Measurements from ENCODE around the gene PSMG2. TPM values are rescaled to one million over a fixed set of nuclear protein-coding genes. Genes with fewer than 3 reads are reported as not detected.
"Not testable (repeated sequence)": the region's sequence is repeated elsewhere in the genome, so short reads cannot be mapped to it uniquely, and the experiment has no call there.

The PSMG2 gene
- total RNA-seq, 1 experiment from 2014 or later = 63.1 TPM

DNA sequence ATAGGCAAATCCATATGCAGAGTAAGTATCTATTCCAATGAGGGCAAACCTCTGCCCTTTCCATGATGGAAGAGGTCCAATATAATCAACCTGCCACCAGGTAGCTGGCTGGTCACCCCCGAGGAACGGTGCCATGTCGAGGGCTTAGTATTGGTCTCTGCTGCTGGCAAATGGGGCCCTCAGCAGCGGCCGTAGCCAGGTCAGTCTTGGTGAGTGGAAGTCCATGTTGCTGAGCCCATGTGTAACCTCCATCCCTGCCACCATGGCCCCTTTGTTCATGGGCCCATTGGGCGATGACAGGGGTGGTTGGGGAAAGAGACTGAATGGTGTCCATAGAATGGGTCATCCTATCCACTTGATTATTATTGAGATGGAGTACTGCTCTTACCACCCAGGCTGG, 52.8 kb downstream of the PSMG2 start:
- H3K36me3 ChIP-seq (ENCODE audit: control insufficient read depth, insufficient read depth, low read length); POLR2A ChIA-PET; intact Hi-C loops (cut with micrococcal nuclease; ENCODE audit: unreplicated experiment); H3K4me3 ChIP-seq (ENCODE audit: low read depth in 2 of 2, low read length in 2 of 2); DNase-seq (ENCODE audit: low read depth, low spot score); H3K27me3 ChIP-seq (ENCODE audit: control insufficient read depth, insufficient read depth, low read length); BruUV-seq (replicated peaks); H3K4me1 ChIP-seq (ENCODE audit: control insufficient read depth, insufficient read depth, low read length); in situ Hi-C loops (cut with HindIII; ENCODE audit: low pct_unique_long_range_greater_than_20kb, low sequenced_read_pairs); ATAC-seq; CTCF ChIA-PET; H3K9me3 ChIP-seq (ENCODE audit: control insufficient read depth, insufficient read depth, low read depth, low read length); H3K27ac ChIP-seq (ENCODE audit: low read length): not testable (repeated sequence)

GRCh38 chr18:12756619-12757239, 53.9 kb downstream of the PSMG2 start:
- CTCF ChIA-PET; in situ Hi-C loops (cut with HindIII; ENCODE audit: low pct_unique_long_range_greater_than_20kb, low sequenced_read_pairs): not testable (repeated sequence)
- POLR2A ChIA-PET = interaction anchor here (0.6 kb wide), 1 partner anchor 28 kb away, joined by 4 read pairs; no protein-coding TSS in a partner anchor

DNA sequence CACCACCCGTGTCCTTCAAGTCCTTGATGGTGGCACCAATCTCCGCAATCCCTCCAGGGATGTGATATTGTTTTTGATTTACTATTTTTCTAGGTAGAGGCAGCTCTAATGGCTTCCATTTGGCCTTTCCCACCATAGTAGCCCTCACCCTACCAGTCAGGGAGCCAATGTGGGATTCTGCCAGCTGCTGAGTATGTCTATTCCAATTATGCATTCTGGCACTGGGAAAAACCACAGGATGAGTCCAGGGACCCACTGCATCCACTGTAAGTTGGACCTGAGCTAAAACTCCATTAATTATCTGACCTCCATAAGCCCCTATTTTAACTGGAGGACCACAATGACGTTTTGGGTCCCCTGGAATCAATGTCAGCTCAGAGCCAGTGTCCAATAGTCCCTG, 55.7 kb downstream of the PSMG2 start:
- BruUV-seq (replicated peaks); POLR2A ChIA-PET; H3K4me3 ChIP-seq (ENCODE audit: low read depth in 2 of 2, low read length in 2 of 2); ATAC-seq; H3K9me3 ChIP-seq (ENCODE audit: control insufficient read depth, insufficient read depth, low read depth, low read length); H3K36me3 ChIP-seq (ENCODE audit: control insufficient read depth, insufficient read depth, low read length); DNase-seq (ENCODE audit: low read depth, low spot score); H3K27ac ChIP-seq (ENCODE audit: low read length); H3K27me3 ChIP-seq (ENCODE audit: control insufficient read depth, insufficient read depth, low read length); intact Hi-C loops (cut with micrococcal nuclease; ENCODE audit: unreplicated experiment); H3K4me1 ChIP-seq (ENCODE audit: control insufficient read depth, insufficient read depth, low read length); in situ Hi-C loops (cut with HindIII; ENCODE audit: low pct_unique_long_range_greater_than_20kb, low sequenced_read_pairs); CTCF ChIA-PET: not testable (repeated sequence)

More at GRCh38 chr18:12756619-12757239, 53.9 kb downstream of the PSMG2 start:
- H3K4me1 ChIP-seq (ENCODE audit: control insufficient read depth, insufficient read depth, low read length); H3K27ac ChIP-seq (ENCODE audit: low read length); BruUV-seq (replicated peaks); H3K4me3 ChIP-seq (ENCODE audit: low read depth in 2 of 2, low read length in 2 of 2); ATAC-seq; intact Hi-C loops (cut with micrococcal nuclease; ENCODE audit: unreplicated experiment); DNase-seq (ENCODE audit: low read depth, low spot score); H3K36me3 ChIP-seq (ENCODE audit: control insufficient read depth, insufficient read depth, low read length); H3K27me3 ChIP-seq (ENCODE audit: control insufficient read depth, insufficient read depth, low read length); H3K9me3 ChIP-seq (ENCODE audit: control insufficient read depth, insufficient read depth, low read depth, low read length): not testable (repeated sequence)

GRCh38 chr18:12765126-12765525, 62.3 kb downstream of the PSMG2 start:
- TF ChIP-seq SIN3A (IDR thresholded peaks at IDR 0.05; ENCODE audit: borderline replicate concordance, insufficient read depth, low read depth, low read length) = no peak
- TF ChIP-seq, protein P1, sequence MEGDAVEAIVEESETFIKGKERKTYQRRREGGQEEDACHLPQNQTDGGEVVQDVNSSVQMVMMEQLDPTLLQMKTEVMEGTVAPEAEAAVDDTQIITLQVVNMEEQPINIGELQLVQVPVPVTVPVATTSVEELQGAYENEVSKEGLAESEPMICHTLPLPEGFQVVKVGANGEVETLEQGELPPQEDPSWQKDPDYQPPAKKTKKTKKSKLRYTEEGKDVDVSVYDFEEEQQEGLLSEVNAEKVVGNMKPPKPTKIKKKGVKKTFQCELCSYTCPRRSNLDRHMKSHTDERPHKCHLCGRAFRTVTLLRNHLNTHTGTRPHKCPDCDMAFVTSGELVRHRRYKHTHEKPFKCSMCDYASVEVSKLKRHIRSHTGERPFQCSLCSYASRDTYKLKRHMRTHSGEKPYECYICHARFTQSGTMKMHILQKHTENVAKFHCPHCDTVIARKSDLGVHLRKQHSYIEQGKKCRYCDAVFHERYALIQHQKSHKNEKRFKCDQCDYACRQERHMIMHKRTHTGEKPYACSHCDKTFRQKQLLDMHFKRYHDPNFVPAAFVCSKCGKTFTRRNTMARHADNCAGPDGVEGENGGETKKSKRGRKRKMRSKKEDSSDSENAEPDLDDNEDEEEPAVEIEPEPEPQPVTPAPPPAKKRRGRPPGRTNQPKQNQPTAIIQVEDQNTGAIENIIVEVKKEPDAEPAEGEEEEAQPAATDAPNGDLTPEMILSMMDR (IDR thresholded peaks at IDR 0.05) = no peak
- Histone ChIP-seq H3K27me3 (ENCODE audit: control insufficient read depth, insufficient read depth, low read length) (no peaks in the 10 kb centered on the region), H3K9me3 (ENCODE audit: control insufficient read depth, insufficient read depth, low read depth, low read length) (no peaks in the 10 kb centered on the region), H3K36me3 (ENCODE audit: control insufficient read depth, insufficient read depth, low read length) (no peaks in the 10 kb centered on the region), H3K4me1 (ENCODE audit: control insufficient read depth, insufficient read depth, low read length) (no peaks in the 10 kb centered on the region), H3K4me3 (ENCODE audit: low read depth in 2 of 2, low read length in 2 of 2) (no peak overlapping the region), H3K27ac (ENCODE audit: low read length) (no peak overlapping the region)
- POLR2A ChIA-PET = no interaction called here
- DNase-seq (ENCODE audit: low read depth, low spot score) = no peak
- CTCF ChIA-PET = no interaction called here
- in situ Hi-C loops (cut with HindIII; ENCODE audit: low pct_unique_long_range_greater_than_20kb, low sequenced_read_pairs) (no loop called here), intact Hi-C loops (cut with micrococcal nuclease; ENCODE audit: unreplicated experiment) (no loop called here)
- peak; percentile 33; the same call in 1 of the 2 replicates for ATAC-seq
- no TSS peak for BruUV-seq (replicated peaks)
